ENCODE data around the gene NLRP3.
A peak's percentile ranks its signal among the peaks of the same experiment; 100 is the strongest.
"Not testable (repeated sequence)": the region's sequence is repeated elsewhere in the genome, so short reads cannot be mapped to it uniquely, and the experiment has no call there.

The NLRP3 gene

GRCh38 chr1:247392088-247392487 is 23.9 kb upstream of the NLRP3 start:
- no peak for DNase-seq

GRCh38 chr1:247395075-247395474 is 20.9 kb upstream of the NLRP3 start:
- DNase-seq = not testable (repeated sequence)

GRCh38 chr1:247400685-247401084 is 15.3 kb upstream of the NLRP3 start:
- no peak for DNase-seq

- peak; percentile 29 for DNase-seq
Observed at GRCh38 chr1:247401310-247402119, 14.5 kb upstream of the NLRP3 start.

GRCh38 chr1:247402120-247402675 is 13.8 kb upstream of the NLRP3 start:
- no peak for DNase-seq

GRCh38 chr1:247406014-247406656 is 9.8 kb upstream of the NLRP3 start:
- no peak for DNase-seq

- DNase-seq = no peak
Observed at GRCh38 chr1:247407180-247407616, 8.8 kb upstream of the NLRP3 start.

GRCh38 chr1:247408100-247408499 is 7.9 kb upstream of the NLRP3 start:
- DNase-seq = no peak

GRCh38 chr1:247409869-247410544 is 6.0 kb upstream of the NLRP3 start:
- no peak for DNase-seq

GRCh38 chr1:247411621-247412327 is 4.2 kb upstream of the NLRP3 start:
- DNase-seq = no peak

GRCh38 chr1:247417831-247418230 is 1.9 kb downstream of the NLRP3 start:
- DNase-seq = no peak

GRCh38 chr1:247419336-247419735 is 3.4 kb downstream of the NLRP3 start:
- no peak for DNase-seq

- no peak for DNase-seq
Observed at GRCh38 chr1:247421074-247421473, 5.1 kb downstream of the NLRP3 start.

- DNase-seq = no peak
Observed at GRCh38 chr1:247429496-247429895, 13.5 kb downstream of the NLRP3 start.

GRCh38 chr1:247430434-247430833 is 14.5 kb downstream of the NLRP3 start:
- no peak for DNase-seq

- no peak for DNase-seq
Observed at GRCh38 chr1:247431643-247432042, 15.7 kb downstream of the NLRP3 start.

- DNase-seq = no peak
Observed at GRCh38 chr1:247434005-247434404, 18.0 kb downstream of the NLRP3 start.

GRCh38 chr1:247435030-247435758 is 19.2 kb downstream of the NLRP3 start:
- no peak for DNase-seq

- no peak for DNase-seq
Observed at GRCh38 chr1:247435759-247436147, 19.8 kb downstream of the NLRP3 start.

- no peak for DNase-seq
Observed at GRCh38 chr1:247437551-247438505, 21.9 kb downstream of the NLRP3 start.
